Mesothelial cell of epicardium (in vitro differentiated cells): ENCODE results near the gene CHST2. TPM values are rescaled to one million over a fixed set of nuclear protein-coding genes. Genes with fewer than 3 reads are reported as not detected.

Source experiments
- DNase-seq, 2 experiments: peaks; one replicate each; pipeline ENCODE4 v3.0.0; 2021; ENCODE audit warnings: low spot score in 2 of 2; ENCODE audit not compliant: unreplicated experiment in 2 of 2
- H3K27ac Mint-ChIP-seq: 2 replicates; pipeline ENCODE4 v1.8.0; 2021; ENCODE audit warnings: mixed read lengths
- H3K27me3 Mint-ChIP-seq: 2 replicates; pipeline ENCODE4 v1.8.0; 2021; ENCODE audit warnings: low read depth, mixed read lengths
- H3K36me3 Mint-ChIP-seq: 2 replicates; pipeline ENCODE4 v1.8.0; 2021; ENCODE audit warnings: mixed read lengths
- H3K4me1 Mint-ChIP-seq: 2 replicates; pipeline ENCODE4 v1.8.0; 2021; ENCODE audit warnings: mixed read lengths
- H3K4me3 Mint-ChIP-seq: 2 replicates; pipeline ENCODE4 v1.8.0; 2021; ENCODE audit warnings: mild to moderate bottlenecking, moderate library complexity, mixed read lengths
- H3K9me3 Mint-ChIP-seq: 2 replicates; pipeline ENCODE4 v1.8.0; 2021; ENCODE audit warnings: mixed read lengths
- total RNA-seq: library from RNA; stranded (reverse); gene quantifications from 3 replicates; pipeline ENCODE4 v1.2.1, GENCODE V29; 2021
- TF ChIP-seq, protein P1 (sequence below): fragments of 200-600 bp; sonication (generic); IDR thresholded peaks from one replicate; pipeline ENCODE4 v1.5.0; 2021; ENCODE audit warnings: antibody characterized with exemption; ENCODE audit not compliant: unreplicated experiment

CHST2 gene
- total RNA-seq, 1 donor from 2014 or later = 11.8 TPM

DNA sequence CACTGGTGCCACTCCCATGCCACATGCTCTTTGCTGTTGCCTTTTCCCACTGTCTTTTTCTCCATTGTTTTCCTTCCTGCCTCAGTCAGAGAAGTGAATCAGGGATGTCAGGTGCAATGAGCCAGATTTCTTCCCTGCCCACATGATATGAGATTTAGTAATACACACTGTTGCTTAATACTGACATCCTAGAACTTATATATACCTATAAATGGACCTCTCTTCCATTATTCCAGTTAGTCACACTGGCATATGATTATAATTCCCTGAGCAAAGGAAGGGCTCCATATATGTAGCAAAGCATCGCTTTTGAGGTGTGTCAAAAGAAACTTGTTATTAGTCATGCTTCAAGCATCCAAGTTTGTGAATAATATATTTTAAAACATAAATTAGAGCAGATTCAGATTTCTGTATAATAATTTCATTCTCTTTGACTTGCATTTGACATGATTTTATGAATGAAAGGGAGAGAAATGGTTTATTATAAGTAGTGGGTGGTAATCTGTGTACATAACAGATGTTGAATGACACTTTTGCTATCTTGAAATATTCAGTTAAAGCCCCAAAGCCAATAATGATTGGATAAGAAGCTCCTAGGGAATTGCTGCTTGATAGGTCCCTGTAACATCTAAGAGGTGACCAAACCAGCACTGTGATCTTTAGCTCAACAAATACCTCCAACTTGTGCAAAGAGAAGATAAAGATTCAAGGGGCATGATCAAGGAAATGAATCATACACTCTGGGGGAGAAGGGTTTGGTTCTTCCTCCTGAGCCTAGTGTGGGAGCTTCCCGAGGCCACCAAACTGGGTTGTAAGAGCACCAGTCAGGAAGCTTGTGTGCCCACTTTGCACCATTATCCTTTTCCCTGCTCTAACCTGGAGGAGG, 48.6 kb downstream of the CHST2 start:
- Mint-ChIP-seq H3K36me3 (peaks cover under 1% of the 10 kb centered on the region), H3K27ac (no peak overlapping the region), H3K9me3 (peaks cover 7% of the 10 kb centered on the region), H3K27me3 (peaks cover 10% of the 10 kb centered on the region), H3K4me3 (no peak overlapping the region), H3K4me1 (peaks cover 35% of the 10 kb centered on the region)
- TF ChIP-seq, protein P1, sequence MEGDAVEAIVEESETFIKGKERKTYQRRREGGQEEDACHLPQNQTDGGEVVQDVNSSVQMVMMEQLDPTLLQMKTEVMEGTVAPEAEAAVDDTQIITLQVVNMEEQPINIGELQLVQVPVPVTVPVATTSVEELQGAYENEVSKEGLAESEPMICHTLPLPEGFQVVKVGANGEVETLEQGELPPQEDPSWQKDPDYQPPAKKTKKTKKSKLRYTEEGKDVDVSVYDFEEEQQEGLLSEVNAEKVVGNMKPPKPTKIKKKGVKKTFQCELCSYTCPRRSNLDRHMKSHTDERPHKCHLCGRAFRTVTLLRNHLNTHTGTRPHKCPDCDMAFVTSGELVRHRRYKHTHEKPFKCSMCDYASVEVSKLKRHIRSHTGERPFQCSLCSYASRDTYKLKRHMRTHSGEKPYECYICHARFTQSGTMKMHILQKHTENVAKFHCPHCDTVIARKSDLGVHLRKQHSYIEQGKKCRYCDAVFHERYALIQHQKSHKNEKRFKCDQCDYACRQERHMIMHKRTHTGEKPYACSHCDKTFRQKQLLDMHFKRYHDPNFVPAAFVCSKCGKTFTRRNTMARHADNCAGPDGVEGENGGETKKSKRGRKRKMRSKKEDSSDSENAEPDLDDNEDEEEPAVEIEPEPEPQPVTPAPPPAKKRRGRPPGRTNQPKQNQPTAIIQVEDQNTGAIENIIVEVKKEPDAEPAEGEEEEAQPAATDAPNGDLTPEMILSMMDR = no peak
- no peak for DNase-seq

DNA sequence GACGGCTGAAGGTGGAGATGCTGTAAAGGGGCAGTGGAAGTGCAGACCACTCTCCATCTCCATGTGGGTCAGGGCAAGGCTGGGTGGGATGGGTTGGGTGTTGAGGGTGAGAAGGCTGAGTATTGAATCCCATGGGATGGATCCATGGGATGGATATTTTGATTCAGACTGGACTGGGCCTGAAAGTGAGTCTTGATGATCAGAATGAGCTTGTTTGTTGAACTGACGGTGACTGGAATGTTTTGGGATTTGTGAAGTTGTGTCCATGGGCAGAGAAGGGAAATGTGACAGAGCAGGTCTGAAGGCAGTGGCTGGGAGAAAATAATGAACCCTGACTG, 49.3 kb downstream of the CHST2 start:
- no peak overlapping the region for H3K27ac Mint-ChIP-seq
- DNase-seq = no peak
- peaks cover 3% of the 10 kb centered on the region for H3K36me3 Mint-ChIP-seq
- peaks cover 11% of the 10 kb centered on the region for H3K9me3 Mint-ChIP-seq
- TF ChIP-seq, protein P1 = no peak
- H3K4me3 Mint-ChIP-seq = no peak overlapping the region
- H3K4me1 Mint-ChIP-seq = peaks cover 35% of the 10 kb centered on the region
- H3K27me3 Mint-ChIP-seq = peaks cover 7% of the 10 kb centered on the region

DNA sequence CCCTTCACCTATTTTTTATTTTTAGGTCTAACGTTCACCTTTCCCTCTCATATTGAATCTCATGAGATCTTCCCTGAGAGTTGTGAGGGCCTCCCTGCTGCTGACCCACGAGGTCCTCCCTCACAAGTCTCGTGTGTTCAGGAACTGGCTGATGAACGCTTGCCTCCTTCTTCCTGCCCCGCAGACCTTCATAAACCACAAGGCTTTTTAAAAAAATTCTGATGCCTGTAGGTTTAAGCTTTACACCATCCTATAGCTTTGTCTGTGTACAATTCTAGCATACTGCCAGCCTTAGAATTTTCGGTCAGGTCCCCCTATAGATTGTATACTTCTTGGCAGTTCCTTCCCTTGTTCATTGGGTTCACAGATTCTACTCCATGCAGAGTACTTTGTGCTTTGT, 50.5 kb downstream of the CHST2 start:
- TF ChIP-seq, protein P1 = no peak
- Mint-ChIP-seq H3K9me3 (peaks cover 19% of the 10 kb centered on the region), H3K27ac (peak overlapping the region; percentile 82), H3K4me1 (peaks cover 32% of the 10 kb centered on the region), H3K4me3 (no peak overlapping the region), H3K36me3 (peaks cover 3% of the 10 kb centered on the region), H3K27me3 (peaks cover 5% of the 10 kb centered on the region)
- DNase-seq = no peak

- TF ChIP-seq, protein P1 = no peak
- Mint-ChIP-seq H3K9me3 (peaks cover 19% of the 10 kb centered on the region), H3K4me3 (no peak overlapping the region), H3K36me3 (peaks cover 3% of the 10 kb centered on the region), H3K27me3 (peaks cover 5% of the 10 kb centered on the region), H3K4me1 (peaks cover 32% of the 10 kb centered on the region), H3K27ac (peak overlapping the region; percentile 85)
- no peak for DNase-seq
These were observed 51.1 kb downstream of the CHST2 start for GRCh38 chr3:143170676-143171075.

GRCh38 chr3:143171141-143171980, 51.8 kb downstream of the CHST2 start:
- H3K4me1 Mint-ChIP-seq = peaks cover 32% of the 10 kb centered on the region
- peaks cover 5% of the 10 kb centered on the region for H3K27me3 Mint-ChIP-seq
- TF ChIP-seq, protein P1 = no peak
- DNase-seq = no peak
- H3K36me3 Mint-ChIP-seq = peaks cover 3% of the 10 kb centered on the region
- H3K4me3 Mint-ChIP-seq = no peak overlapping the region
- H3K27ac Mint-ChIP-seq = peak overlapping the region; percentile 85
- peaks cover 19% of the 10 kb centered on the region for H3K9me3 Mint-ChIP-seq
